ENCODE measurements around the gene MCF2L.

Gene MCF2L

GRCh38 chr13:113143466-113144254 is 174.6 kb downstream of the MCF2L start:
- H3K4me3 ChIP-seq (ENCODE audit: low read depth, low read length) = no peak overlapping the region

- H3K4me3 ChIP-seq (ENCODE audit: low read depth, low read length) = no peak overlapping the region
These were observed 175.2 kb downstream of the MCF2L start for GRCh38 chr13:113144255-113144629.

GRCh38 chr13:113145496-113145895 is 176.5 kb downstream of the MCF2L start:
- H3K4me3 ChIP-seq (ENCODE audit: low read depth, low read length) = no peak overlapping the region

- no peak overlapping the region for H3K4me3 ChIP-seq (ENCODE audit: low read depth, low read length)
These were observed 177.0 kb downstream of the MCF2L start for GRCh38 chr13:113145911-113146598.

GRCh38 chr13:113146750-113147149 is 177.7 kb downstream of the MCF2L start:
- H3K4me3 ChIP-seq (ENCODE audit: low read depth, low read length) = no peak overlapping the region

- no peak overlapping the region for H3K4me3 ChIP-seq (ENCODE audit: low read depth, low read length)
These were observed 178.2 kb downstream of the MCF2L start for GRCh38 chr13:113147206-113147605.

- no peak overlapping the region for H3K4me3 ChIP-seq (ENCODE audit: low read depth, low read length)
These were observed 179.4 kb downstream of the MCF2L start for GRCh38 chr13:113148407-113148806.

GRCh38 chr13:113148940-113149503 is 180.0 kb downstream of the MCF2L start:
- no peak overlapping the region for H3K4me3 ChIP-seq (ENCODE audit: low read depth, low read length)
